Astrocyte (in vitro differentiated cells and primary cell): ENCODE measurements around the gene MT3.

Experiments
- EZH2 ChIP-seq: IDR thresholded peaks from 2 replicates; pipeline ENCODE4 v1.6.1; 2012; ENCODE audit warnings: mild to moderate bottlenecking, low read length, inconsistent platforms; ENCODE audit not compliant: insufficient read depth
- TF ChIP-seq, protein P1 (sequence below): IDR thresholded peaks from 2 replicates; pipeline ENCODE4 v1.5.1; 2011; ENCODE audit warnings: low read depth, mild to moderate bottlenecking, inconsistent platforms, low read length, moderate library complexity; ENCODE audit not compliant: insufficient read depth

DNA sequence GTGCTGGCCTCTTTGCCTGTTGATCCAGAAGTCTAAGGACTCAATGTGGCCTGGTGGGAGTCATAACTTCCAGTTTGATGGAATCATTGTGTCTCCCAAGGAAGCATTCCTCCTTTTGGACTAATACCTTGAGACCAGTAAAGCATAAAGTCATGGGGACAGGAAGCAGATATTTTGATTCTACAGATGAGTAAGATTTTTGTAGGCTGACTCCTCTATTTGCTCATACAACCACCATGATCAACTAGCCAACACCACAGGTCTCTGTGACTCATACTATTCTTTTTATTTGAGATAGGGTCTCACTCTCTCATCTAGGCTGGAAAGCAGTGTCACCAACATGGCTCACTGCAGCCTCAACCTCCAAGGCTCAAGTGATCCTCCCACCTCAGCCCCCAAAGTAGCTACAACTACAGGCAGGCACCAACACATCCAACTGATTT lies 25.2 kb downstream of the MT3 start:
- TF ChIP-seq, protein P1, sequence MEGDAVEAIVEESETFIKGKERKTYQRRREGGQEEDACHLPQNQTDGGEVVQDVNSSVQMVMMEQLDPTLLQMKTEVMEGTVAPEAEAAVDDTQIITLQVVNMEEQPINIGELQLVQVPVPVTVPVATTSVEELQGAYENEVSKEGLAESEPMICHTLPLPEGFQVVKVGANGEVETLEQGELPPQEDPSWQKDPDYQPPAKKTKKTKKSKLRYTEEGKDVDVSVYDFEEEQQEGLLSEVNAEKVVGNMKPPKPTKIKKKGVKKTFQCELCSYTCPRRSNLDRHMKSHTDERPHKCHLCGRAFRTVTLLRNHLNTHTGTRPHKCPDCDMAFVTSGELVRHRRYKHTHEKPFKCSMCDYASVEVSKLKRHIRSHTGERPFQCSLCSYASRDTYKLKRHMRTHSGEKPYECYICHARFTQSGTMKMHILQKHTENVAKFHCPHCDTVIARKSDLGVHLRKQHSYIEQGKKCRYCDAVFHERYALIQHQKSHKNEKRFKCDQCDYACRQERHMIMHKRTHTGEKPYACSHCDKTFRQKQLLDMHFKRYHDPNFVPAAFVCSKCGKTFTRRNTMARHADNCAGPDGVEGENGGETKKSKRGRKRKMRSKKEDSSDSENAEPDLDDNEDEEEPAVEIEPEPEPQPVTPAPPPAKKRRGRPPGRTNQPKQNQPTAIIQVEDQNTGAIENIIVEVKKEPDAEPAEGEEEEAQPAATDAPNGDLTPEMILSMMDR, result no peak
- no peak for TF ChIP-seq EZH2
